ENCODE measurements around the gene EXPH5.
A peak's percentile ranks its signal among the peaks of the same experiment; 100 is the strongest.
"Not testable (repeated sequence)": the region's sequence is repeated elsewhere in the genome, so short reads cannot be mapped to it uniquely, and the experiment has no call there.

The EXPH5 gene, protein sequence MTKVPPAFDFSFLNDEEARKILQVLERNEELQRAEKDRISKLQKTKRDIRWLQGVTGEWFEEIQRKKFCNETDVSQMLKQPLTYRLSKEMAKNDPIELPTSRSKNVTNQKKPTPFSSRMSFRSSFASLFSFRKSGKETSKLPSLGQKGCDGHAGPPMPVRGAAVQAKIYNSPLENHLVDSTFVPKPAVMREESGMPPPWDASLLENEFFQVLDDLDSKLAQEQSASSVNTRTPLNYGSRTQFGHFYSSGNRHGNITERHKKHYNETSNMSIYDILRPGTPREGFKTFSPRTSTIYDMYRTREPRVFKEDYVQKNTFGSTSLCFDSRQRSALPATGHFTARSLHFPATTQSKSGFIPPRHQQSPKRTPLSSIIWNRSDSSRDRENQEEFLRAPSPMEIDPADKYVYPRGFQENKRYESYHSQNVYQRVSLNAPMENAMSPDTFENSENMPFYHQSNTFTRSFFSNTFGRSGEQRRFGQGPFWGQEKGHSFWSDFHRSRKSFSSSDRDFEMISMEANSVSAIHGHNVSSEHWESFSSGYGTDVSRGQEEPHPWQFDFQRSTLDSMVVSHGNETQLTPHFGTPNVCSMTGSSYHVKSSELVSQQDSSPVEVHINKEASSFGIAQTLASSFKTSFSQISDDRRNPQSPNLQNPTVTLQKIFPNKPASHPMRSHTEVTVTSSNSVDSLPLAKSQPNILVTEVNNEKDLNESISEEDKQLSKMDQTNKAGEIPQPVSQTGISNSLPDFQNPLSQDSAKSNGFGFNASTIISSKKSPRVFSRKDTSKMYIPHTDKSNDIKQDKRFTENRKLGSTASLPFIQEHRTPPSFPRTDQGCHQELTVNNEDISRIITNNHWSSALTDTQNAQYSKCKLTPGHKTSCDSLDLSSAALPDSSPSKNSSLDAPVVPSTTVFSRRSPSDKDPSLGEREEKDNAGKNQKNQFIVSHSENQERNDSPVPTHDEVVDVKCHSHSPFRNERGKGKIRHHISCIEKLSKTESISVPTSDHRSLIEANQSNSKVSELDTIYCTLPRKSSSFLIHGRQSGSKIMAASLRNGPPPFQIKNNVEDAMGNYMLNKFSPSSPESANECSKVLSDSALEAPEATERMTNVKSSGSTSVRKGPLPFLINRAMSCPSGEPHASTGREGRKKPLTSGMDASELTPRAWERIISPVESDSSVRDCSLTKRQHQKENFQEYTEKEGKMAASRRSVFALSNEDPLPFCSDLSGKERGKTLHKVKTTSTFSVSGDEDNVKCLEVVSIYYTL (N-terminal part only)

DNA sequence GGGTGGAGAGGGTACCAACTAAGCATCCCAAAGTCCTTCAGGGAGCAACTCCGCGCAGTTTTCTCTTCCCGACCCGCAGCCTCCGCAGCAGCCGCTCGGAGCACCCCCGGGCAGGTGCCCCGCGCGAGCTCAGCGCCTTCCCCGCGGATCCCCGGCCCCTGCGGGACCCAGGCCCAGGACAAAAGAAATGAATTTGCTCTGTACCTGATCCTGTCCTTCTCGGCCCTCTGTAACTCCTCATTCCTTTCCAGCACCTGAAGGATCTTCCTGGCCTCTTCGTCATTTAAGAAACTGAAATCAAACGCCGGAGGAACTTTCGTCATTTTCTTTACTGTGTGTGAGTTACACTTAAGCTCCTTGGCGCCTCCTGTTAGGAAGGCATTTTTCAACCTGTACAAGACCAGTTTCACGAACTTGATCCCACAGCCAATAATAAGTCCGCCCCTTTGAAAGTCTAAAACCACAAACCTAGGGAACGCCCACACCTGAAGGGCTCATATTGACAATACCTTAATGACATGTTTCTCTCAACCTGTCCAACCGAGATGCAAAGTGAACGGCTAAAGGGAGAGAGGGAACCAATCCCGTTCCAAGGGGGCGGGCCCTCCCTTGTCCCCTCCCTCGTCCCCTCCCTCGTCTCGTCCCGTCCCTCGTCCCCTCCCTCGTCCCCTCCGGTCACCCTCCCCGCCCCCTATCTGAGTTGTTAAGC, at the start of gene EXPH5:
Gene EXPH5 (minus strand): TSS at position 555 of the 709 bp plus-strand sequence. CDS start 232 bp downstream, at position 323.
- peak; percentile 87 for DNase-seq

DNA sequence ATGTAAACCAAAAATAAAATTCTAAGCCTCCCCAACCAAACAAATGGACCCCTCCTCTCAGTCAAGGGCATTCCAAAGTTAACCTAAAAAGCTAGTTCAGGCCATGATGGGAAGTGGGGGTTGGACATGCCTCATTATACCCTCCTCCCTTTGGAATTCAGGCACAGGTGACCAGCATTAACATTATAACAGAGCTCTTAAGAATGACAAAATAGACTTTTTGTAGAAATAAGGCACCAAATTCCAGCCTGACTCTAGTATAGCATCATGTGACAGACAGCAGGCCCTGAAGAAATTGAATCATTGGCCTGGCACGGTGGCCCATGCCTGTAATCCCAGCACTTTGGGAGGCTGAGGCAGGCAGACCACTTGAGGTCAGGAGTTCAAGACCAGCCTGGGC, 48.2 kb upstream of the EXPH5 start:
- DNase-seq = not testable (repeated sequence)

GRCh38 chr11:108639146-108639545, 45.6 kb upstream of the EXPH5 start:
- no peak for DNase-seq

DNA sequence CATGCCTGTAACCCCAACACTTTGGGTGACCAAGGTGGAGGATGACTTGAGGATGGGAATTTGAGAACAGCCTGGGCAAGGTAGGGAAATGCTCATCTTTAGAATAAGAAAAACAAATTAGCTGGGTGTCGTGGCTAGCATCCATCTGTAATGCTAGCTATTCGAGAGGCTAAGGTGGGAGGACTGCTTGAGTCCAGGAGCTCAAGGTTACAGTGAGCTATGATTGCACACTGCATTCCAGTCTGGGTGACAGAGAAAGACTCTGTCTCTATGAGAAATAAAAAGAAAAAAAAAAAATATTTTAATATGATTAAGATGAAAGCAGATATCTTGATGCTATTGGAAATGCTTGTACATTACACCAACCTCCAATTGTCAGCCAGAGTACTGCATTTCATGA, 42.7 kb upstream of the EXPH5 start:
- DNase-seq = no peak

DNA sequence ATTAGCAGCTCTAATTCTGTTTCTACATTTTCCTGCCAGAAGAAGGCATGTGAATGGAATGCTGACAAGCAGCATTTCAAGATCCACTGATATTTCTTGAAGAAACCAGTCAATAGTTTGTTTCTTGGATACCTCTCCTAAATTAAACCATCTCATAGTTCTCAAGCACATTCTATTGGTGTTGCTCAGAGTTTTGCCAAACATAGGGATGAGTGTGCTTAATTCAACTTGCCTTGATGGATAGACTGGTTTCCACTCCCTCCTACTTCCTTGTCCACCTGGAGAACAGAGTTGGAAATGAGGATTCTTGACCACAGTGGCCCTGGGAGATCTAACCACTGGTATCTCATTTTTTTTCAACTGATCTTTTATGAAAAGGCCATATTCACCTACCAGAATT, 41.5 kb upstream of the EXPH5 start:
- DNase-seq = no peak

DNA sequence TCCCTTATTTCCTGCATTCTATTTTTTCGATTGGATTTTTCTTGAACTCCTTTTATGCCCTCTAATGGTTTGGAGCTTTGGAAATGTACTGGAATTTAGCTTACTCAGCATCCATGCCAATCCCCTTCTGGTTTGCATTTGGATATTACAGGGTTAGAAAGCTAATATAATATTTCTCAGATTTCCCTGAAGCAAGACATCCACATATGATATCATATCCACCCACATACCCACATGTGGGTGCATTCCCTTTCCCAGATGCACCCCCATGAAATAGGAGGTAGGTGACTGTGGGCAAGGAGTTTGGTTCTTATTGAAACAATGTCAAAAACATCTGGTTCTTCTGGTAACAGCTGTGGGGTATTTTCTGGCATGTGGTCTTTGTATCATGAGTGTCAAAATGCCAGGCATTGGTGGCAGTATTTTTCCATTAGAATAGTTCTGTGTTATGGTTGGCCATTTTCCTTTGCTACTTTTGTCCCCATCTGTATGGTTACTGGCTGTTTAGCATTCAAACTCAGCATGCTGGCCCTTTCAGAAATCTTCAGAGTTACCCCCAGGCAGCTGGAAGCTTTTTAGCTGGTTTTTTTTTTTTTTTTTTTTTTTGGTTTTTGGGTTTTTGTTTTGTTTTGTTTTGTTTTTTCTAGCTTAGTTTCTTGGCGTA, 38.6 kb upstream of the EXPH5 start:
- DNase-seq = no peak

- no peak for DNase-seq
These were observed 35.7 kb upstream of the EXPH5 start for GRCh38 chr11:108629274-108629673.

- no peak for DNase-seq
These were observed 35.2 kb upstream of the EXPH5 start for GRCh38 chr11:108628812-108629211.

DNA sequence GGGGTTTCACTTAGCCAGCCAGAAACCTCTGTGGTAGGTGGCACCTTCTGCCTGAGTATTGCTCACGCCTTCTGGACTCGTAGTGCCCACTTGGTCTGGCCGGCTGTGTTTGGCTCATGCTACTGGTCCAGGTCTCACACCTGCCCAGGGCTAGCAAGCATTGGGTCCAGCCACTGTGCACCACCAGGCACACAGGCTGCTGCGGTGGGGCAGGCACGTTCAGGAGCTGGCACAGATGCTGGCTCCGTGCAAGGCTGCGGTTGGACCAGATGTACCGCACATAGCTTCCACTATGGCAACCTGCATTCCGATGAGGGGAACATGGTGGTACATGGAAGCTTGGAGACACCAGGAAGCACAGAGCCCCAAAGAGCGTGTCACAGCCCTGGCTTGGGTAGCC, 34.8 kb upstream of the EXPH5 start:
- no peak for DNase-seq

- no peak for DNase-seq
These were observed 30.8 kb upstream of the EXPH5 start for GRCh38 chr11:108624196-108624925.

DNA sequence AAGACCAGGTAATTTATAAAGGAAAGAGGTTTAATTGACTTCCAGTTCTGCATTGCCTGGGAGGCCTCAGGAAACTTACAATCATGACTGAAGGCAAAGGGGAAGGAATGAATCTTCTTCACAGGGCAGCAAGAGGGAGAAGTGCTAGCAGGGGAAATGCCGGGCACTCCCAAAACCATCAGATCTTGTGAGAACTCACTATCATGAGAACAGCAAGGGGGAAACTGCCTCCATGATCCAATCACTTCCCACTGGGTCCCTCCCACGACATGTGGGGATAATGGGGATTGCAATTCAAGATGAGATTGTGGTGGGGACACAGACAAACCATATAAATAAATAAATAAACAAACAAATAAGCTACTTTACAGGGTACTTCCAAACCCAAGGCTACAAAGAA, 28.8 kb upstream of the EXPH5 start:
- no peak for DNase-seq

GRCh38 chr11:108620958-108621772, 27.6 kb upstream of the EXPH5 start:
- DNase-seq = no peak

DNA sequence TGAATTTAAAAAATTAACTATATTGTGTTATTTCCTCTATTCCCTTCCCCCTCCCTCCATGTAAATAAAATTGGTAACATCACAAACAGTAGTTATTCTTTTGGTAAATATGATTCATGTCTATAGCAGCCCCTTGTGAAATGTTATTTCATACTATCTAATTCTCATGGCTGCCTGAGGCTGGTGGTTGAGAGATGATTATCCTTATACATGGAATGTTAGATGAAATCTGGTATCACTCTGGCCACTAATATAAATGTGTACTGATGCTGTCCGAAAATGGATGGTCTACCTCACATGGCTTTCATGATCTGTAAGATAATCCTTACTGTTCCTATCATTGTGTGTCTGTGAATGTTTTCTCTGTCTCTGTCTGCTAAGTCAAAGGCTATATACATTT, 25.0 kb upstream of the EXPH5 start:
- DNase-seq = no peak

DNA sequence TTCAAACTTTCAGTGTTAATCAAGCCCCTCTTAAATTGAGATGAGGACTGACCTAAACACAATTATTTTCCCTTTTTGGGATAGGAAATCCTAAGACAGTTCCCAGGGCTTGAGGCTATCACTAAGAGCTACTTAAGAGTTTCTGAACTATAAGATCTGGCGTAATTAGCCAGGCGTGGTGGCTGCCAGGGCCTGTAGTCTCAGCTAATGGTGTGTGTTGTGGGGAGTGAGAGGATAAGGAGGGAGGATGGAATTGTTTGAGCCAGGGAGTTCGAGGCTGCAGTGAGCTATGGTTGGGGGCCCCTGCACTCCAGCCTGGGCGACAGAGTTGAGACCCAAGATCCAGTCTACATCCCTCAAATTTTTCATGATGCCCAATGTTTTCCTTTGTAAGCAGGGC, 23.5 kb upstream of the EXPH5 start:
- DNase-seq = no peak

DNA sequence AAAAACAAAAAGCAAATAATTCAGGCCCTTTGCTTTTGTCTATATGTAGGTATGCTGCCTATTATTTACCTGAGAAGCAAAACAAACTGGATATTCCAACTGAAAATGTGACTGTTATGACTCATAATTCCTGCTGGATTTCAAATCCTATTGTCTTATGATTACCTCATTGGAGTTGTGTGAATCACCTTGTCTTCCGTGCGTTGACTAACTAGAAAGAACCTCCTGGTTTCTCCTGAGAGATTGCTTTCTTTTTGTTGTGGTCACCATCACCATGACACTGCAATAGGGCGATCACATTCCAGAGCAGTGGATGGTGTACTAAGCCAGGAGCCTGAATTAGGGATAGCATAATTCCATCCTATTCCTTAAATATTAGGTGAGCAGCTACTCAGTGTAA, 23.0 kb upstream of the EXPH5 start:
- no peak for DNase-seq

GRCh38 chr11:108614086-108614485, 20.5 kb upstream of the EXPH5 start:
- no peak for DNase-seq

DNA sequence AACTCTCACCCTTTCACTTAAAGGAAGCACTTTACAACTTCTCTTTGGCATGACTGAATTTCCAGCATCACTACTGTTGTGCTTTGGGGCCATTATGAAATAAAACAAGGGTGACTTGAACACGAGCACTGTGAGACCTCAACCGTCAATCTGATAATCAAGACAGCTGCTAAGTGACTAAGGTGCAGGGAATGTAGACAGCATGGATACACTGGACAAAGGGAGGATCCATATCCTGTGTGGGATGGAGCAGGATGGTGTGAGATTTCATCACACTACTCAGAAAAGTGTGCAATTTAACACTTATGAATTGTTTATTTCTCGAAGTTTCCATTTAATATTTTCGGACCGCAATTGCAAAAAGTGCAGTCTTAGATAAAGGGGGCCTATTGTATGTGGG, 16.1 kb upstream of the EXPH5 start:
- DNase-seq = no peak

- DNase-seq = no peak
These were observed 15.0 kb upstream of the EXPH5 start for GRCh38 chr11:108608548-108608947.

GRCh38 chr11:108606495-108607160, 13.1 kb upstream of the EXPH5 start:
- no peak for DNase-seq

DNA sequence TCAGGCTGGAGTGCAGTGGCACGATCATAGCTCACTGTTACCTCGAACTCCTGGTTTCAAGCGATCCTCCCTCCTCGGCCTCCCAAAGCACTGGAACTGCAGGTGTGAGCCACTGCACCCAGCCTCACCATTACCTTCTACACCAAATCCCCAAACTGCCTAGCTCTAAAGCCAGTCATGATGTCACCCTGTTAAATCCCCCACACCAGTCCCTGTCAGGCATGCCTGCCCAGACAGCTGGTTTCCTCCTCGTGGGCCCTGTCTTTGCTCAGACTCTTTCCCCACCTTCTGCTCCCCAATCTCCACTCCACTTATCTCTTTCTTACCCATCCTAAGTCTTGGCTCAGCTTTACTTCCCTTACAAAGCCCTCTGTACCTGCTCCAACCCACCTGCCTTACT, 12.5 kb upstream of the EXPH5 start:
- no peak for DNase-seq
